Body of pancreas (tissue), 4 donors: ENCODE measurements around the gene MAP4K5. TPM values are rescaled to one million over a fixed set of nuclear protein-coding genes. Genes with fewer than 3 reads are reported as not detected.

ENCODE experiments used
- ATAC-seq: fragments of 150-250 bp; one replicate; pipeline ENCODE4 v1.9.1; 2016
- DNase-seq, 4 donors: peaks; one replicate each; pipeline ENCODE4 v3.0.0-alpha.2; 2019
- H3K27ac ChIP-seq, 4 donors: fragments of 200-600 bp; sonication (generic); 1 replicate in 3 of 4; 2 replicates in 1 of 4; pipeline versions ENCODE4 v1.5.1 to v1.6.1; 2016 to 2019; ENCODE audit warnings: mild to moderate bottlenecking in 1 of 4, mixed read lengths in 1 of 4, moderate library complexity in 1 of 4
- H3K27me3 ChIP-seq, 2 donors: fragments of 200-600 bp; sonication (generic); one replicate each; pipeline ENCODE4 v1.6.0; 2016; ENCODE audit warnings: mild to moderate bottlenecking in 1 of 2
- H3K36me3 ChIP-seq, 2 donors: fragments of 200-600 bp; sonication (generic); replicated peaks in 1 of 2; 2 replicates each; pipeline ENCODE4 v1.5.1; 2016; ENCODE audit warnings: low read depth in 2 of 2; ENCODE audit not compliant: insufficient read depth in 1 of 2
- H3K4me1 ChIP-seq: fragments of 200-600 bp; sonication (generic); one replicate; pipeline ENCODE4 v1.6.0; 2016
- H3K4me3 ChIP-seq, 2 donors: fragments of 200-600 bp; sonication (generic); 1 replicate in 1 of 2; 2 replicates in 1 of 2; pipeline ENCODE4 v1.5.1; 2016 to 2019
- H3K9me3 ChIP-seq, 3 donors: fragments of 200-600 bp; sonication (generic); 1 replicate in 2 of 3; 2 replicates in 1 of 3; pipeline ENCODE4 v1.5.1; 2016
- CTCF ChIP-seq, 7 experiments: fragments of 450-650 bp in 4 of 7; fragments of 200-600 bp in 3 of 7; sonication (generic) in 3 of 7; IDR thresholded peaks; one replicate each; pipeline ENCODE4 v1.5.1; 2016 to 2019; ENCODE audit warnings: antibody characterized with exemption in 7 of 7
- POLR2A ChIP-seq, 3 donors: fragments of 450-650 bp; IDR thresholded peaks; one replicate each; pipeline ENCODE4 v1.6.1; 2016; ENCODE audit warnings: antibody characterized with exemption in 3 of 3, mild to moderate bottlenecking in 2 of 3
- WGBS, 2 donors: methylation state at CpG; one replicate each; pipeline ENCODE4 v1.1.5; 2017; 5-methylcytosine and 5-hydroxymethylcytosine counted together
- intact Hi-C: fragments of 100-400 bp; cut with DNase I; formaldehyde crosslinking; loops from one replicate; pipeline ENCODE4 v1.15.1; 2023
- total RNA-seq, 2 donors: library from RNA; depleted of rRNA; stranded (reverse); fragments of >200 nt; gene quantifications; one replicate each; pipeline ENCODE4 v1.1.0, GENCODE V29; 2016

Gene MAP4K5
- total RNA-seq, 2 donors from 2014 or later = 111 to 159 TPM

GRCh38 chr14:50381823-50382287 lies 150.5 kb downstream of the MAP4K5 start:
- peaks cover 30% of the 10 kb centered on the region for H3K4me1 ChIP-seq
- peak; percentile 50 for ATAC-seq
- TF ChIP-seq POLR2A (IDR thresholded peaks at IDR 0.05) (no peak), CTCF (IDR thresholded peaks at IDR 0.05) (no peak)
- no peak overlapping the region for H3K4me3 ChIP-seq
- peak; percentile 34 to 51 (median 48) for DNase-seq
- no peaks in the 10 kb centered on the region for H3K36me3 ChIP-seq
- H3K27me3 ChIP-seq = no peaks in the 10 kb centered on the region
- peak overlapping the region in 2 of 4 donors; percentile 33 to 40 for H3K27ac ChIP-seq
- H3K9me3 ChIP-seq = no peaks in the 10 kb centered on the region
- intact Hi-C loops = no loop called here
- 42 to 44% methylated on average over 14 of the region's 14 CpGs for WGBS, 2 donors

GRCh38 chr14:50381008-50381407 lies 151.4 kb downstream of the MAP4K5 start:
- no peaks in the 10 kb centered on the region for H3K36me3 ChIP-seq
- WGBS, 2 donors = 86 to 87% methylated on average over 1 of the region's 1 CpG

GRCh38 chr14:50380455-50380854 lies 151.9 kb downstream of the MAP4K5 start:
- no peak for TF ChIP-seq CTCF (IDR thresholded peaks at IDR 0.05)
- TF ChIP-seq POLR2A (IDR thresholded peaks at IDR 0.05) = no peak
- no peak overlapping the region for H3K4me3 ChIP-seq
- intact Hi-C loops = no loop called here
- no peaks in the 10 kb centered on the region for H3K36me3 ChIP-seq
- DNase-seq (no peak), ATAC-seq (no peak)
- no peaks in the 10 kb centered on the region for H3K9me3 ChIP-seq
- H3K27ac ChIP-seq = no peak overlapping the region
- H3K4me1 ChIP-seq = peaks cover 30% of the 10 kb centered on the region
- 86 to 88% methylated on average over 1 of the region's 1 CpG for whole genome bisulfite sequencing, 2 donors
- H3K27me3 ChIP-seq = no peaks in the 10 kb centered on the region

More at GRCh38 chr14:50381008-50381407, 151.4 kb downstream of the MAP4K5 start:
- Histone ChIP-seq H3K9me3 (no peaks in the 10 kb centered on the region), H3K4me1 (peaks cover 30% of the 10 kb centered on the region), H3K4me3 (no peak overlapping the region), H3K27me3 (no peaks in the 10 kb centered on the region), H3K27ac (no peak overlapping the region)
- no peak for TF ChIP-seq CTCF (IDR thresholded peaks at IDR 0.05)
- TF ChIP-seq POLR2A (IDR thresholded peaks at IDR 0.05) = no peak
- ATAC-seq (no peak), DNase-seq (no peak)
- intact Hi-C loops = no loop called here

GRCh38 chr14:50379563-50379962 lies 152.8 kb downstream of the MAP4K5 start:
- ATAC-seq = no peak
- intact Hi-C loops = no loop called here
- Histone ChIP-seq H3K36me3 (no peaks in the 10 kb centered on the region), H3K4me1 (peaks cover 30% of the 10 kb centered on the region), H3K27ac (no peak overlapping the region), H3K9me3 (no peaks in the 10 kb centered on the region), H3K4me3 (no peak overlapping the region), H3K27me3 (no peaks in the 10 kb centered on the region)
- WGBS, 2 donors = 91 to 95% methylated on average over 2 of the region's 2 CpGs
- DNase-seq = no peak
- TF ChIP-seq CTCF (IDR thresholded peaks at IDR 0.05) = no peak
- TF ChIP-seq POLR2A (IDR thresholded peaks at IDR 0.05) = no peak

GRCh38 chr14:50377550-50378085 lies 154.8 kb downstream of the MAP4K5 start:
- no peaks in the 10 kb centered on the region for H3K27me3 ChIP-seq
- no peaks in the 10 kb centered on the region for H3K9me3 ChIP-seq
- DNase-seq (no peak), ATAC-seq (peak; percentile 42)
- H3K4me3 ChIP-seq = no peak overlapping the region
- WGBS, 2 donors = 57 to 68% methylated on average over 4 of the region's 4 CpGs
- H3K4me1 ChIP-seq = peaks cover 16% of the 10 kb centered on the region
- H3K27ac ChIP-seq = no peak overlapping the region
- no peaks in the 10 kb centered on the region for H3K36me3 ChIP-seq
- intact Hi-C loops = no loop called here
- no peak for TF ChIP-seq POLR2A (IDR thresholded peaks at IDR 0.05)
- TF ChIP-seq CTCF (IDR thresholded peaks at IDR 0.05) = no peak
